22Rv1 (cell line): ENCODE data around the gene CD53.
"Not testable (repeated sequence)": the region's sequence is repeated elsewhere in the genome, so short reads cannot be mapped to it uniquely, and the experiment has no call there.

ENCODE experiments used
- H3K27ac ChIP-seq: fragments of 450-650 bp; 2 replicates; pipeline ENCODE4 v1.5.1; 2017
- CTCF ChIP-seq: fragments of 450-650 bp; IDR thresholded peaks from 2 replicates; pipeline ENCODE4 v1.5.1; 2017; ENCODE audit warnings: mild to moderate bottlenecking
- ZFX ChIP-seq: fragments of 450-650 bp; IDR thresholded peaks from 2 replicates; pipeline ENCODE4 v1.6.1; 2017; ENCODE audit warnings: antibody characterized with exemption, borderline replicate concordance

CD53 gene

DNA sequence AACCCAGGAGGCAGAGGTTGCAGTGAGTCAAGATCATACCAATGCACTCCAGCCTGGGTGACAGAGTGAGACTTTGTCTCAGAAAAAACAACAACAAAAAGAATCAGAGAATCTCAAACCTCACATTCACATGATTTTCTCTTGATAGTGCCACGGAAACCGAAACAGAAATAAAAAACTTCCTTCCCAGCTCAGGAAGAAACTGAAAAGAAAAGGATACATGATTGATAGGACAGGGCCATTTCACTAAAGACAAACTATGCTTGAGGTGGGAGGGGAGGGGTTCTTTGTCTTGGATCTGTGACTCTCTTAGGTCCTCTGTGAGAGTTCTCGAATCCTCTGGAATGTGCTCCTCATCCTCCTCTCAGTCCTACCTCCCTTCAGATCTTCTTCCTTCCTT lies 19.8 kb upstream of the CD53 start:
- TF ChIP-seq ZFX (no peak), CTCF (no peak)
- no peak overlapping the region for H3K27ac ChIP-seq

DNA sequence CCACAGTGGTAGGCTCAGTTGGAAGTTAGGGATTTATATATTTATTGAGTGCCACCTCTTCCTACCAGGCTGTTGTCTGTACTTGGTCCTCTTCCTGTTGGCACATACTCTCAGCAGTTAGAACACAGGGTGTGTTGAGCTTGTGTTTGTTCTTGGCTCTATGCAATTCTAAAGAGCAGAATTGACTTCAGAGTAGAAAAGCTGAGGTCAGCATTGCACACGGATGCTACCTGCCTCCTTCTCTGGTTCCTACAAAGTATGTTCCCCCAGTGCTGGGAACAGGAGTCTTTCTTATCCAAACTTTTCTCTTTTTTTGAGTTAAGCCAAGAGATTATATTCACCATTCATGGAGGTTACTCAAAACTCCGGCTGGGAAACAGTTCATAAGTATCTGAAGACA lies 16.5 kb upstream of the CD53 start:
- no peak overlapping the region for H3K27ac ChIP-seq
- TF ChIP-seq CTCF (no peak), ZFX (no peak)

DNA sequence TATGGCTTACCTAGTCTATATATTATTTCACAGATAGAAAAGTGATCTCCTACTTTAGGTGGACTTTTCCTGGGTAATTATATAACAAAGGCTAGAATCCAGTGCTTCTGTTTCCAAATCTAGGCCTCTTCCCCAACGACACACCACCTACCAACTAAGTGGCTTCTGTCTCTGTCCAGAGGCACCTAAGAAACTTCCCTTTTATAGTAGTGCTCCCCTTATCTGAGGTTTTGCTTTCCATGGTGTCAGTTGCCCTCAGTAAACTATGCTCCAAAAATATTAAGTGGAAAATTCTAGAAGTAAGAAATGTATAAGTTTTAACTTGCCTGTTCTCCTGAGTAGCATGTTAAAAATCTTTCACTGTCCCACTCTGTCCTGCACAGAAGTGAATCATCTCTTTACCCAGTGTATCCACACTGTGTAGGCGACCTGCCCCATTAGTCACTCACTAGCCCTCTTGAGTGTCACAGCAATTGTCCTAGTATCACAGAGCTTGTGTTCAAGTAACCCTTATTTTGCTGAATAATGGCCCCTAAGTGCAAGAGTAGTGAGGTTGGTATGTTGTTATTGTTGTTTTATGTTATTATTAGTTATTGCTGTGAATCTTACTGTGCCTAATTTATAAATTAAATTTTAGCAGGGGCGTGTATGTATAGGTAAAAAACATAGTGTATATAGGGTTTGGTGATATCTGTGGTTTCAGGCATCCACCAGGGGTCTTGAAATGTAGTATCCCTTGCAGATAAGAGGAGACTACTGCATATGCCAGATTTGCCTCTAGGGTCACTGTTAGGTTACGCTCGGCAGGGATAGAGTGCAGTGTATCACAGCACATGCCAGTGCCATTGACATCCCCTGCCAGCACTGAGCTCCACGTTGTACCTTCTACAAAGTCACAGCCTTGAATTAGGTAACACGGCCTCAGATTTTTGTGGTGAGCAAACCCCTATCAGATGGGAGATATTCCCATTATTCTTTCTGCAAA lies 14.7 kb upstream of the CD53 start:
- no peak for TF ChIP-seq ZFX
- no peak for TF ChIP-seq CTCF

DNA sequence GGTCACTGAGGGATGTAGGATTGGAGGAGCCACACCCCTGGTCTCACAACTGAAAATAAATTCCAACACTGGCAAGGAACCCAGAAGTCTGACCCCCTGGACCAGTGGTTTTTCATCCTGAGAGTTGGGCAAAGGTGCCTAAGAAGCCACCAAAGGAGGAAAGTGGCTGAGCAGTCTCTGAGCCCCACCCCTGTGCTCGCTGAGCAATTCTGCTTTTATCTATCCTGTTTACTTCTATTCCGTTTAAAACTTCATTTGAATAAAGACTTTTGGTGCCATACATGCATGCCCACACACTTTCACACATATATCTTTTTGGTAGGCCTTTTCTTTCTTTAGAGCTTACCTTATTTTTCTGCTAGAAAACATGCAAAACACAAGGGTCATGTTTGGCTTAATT lies 13.9 kb upstream of the CD53 start:
- no peak overlapping the region for H3K27ac ChIP-seq
- no peak for TF ChIP-seq CTCF
- TF ChIP-seq ZFX: no peak

More for the DNA sequence above, 14.7 kb upstream of the CD53 start:
- no peak overlapping the region for H3K27ac ChIP-seq

DNA sequence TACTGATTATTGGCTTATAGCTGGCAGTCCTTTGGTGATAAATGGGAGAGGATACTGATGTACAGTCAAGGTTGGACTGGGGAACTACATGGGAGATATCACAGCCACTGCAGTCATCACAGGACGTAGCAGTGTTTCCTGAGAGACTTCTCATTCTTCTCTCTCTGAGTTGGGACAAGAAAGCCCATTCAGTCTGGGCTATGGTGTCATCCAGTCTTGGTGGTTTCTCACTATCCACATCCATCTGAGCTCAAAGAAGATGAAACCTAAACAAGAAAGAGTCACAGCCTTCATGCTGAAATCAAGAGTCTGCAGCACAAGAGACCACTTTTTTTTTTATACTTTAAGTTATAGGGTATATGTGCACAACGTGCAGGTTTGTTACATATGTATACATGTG lies 12.8 kb upstream of the CD53 start:
- H3K27ac ChIP-seq: no peak overlapping the region

DNA sequence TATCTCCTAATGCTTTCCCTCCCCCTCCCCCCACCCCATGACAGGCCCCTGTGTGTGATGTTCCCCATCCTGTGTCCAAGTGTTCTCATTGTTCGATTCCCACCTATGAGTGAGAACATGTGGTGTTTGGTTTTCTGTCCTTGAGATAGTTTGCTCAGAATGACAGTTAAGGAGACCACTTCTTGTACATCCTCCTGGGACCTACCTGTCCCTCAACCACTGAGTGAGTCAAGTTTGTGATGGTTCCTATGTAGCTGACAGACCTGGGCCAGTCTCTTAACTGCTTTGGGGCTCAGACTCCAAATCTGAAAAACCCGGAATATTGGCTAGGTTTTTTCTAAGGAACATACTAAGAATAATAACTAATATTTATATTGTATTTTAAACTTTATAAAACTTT lies 12.3 kb upstream of the CD53 start:
- H3K27ac ChIP-seq: not testable (repeated sequence)

More for the DNA sequence above, 12.8 kb upstream of the CD53 start:
- TF ChIP-seq CTCF (no peak), ZFX (no peak)

- not testable (repeated sequence) for H3K27ac ChIP-seq
These were observed 11.0 kb upstream of the CD53 start for GRCh38 chr1:110861942-110862341.

DNA sequence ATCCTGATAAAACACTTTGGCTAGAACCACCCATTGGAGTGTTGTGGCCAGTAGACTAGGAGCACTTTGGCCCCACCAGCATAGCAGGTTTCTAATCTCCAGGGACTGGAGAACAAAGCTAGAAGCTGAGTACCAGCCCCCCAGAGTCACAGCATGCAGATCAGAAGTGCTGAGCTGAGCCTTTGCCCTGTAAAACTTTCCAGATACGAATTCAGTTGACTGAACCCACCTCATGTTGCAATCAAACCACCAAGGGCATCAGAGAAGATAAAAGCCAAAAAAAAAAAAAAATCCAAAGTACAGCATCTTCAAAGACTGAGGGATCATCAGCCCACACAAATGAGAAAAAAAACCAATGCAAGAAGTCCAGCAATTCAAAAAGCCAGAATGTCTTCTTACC lies 8.7 kb upstream of the CD53 start:
- H3K27ac ChIP-seq: no peak overlapping the region

More for the DNA sequence above, 8.7 kb upstream of the CD53 start:
- no peak for TF ChIP-seq CTCF
